22Rv1 (cell line): ENCODE measurements around the gene CAMTA1.

Source experiments
- CTCF ChIP-seq: fragments of 450-650 bp; IDR thresholded peaks from 2 replicates; pipeline ENCODE4 v1.5.1; 2017; ENCODE audit warnings: mild to moderate bottlenecking
- ZFX ChIP-seq: fragments of 450-650 bp; IDR thresholded peaks from 2 replicates; pipeline ENCODE4 v1.6.1; 2017; ENCODE audit warnings: antibody characterized with exemption, borderline replicate concordance

GRCh38 chr1:7641587-7642417 lies 856.5 kb downstream of the CAMTA1 start:
- no peak for TF ChIP-seq CTCF
- no peak for TF ChIP-seq ZFX
